ENCODE measurements around the gene OR5B21. TPM values are rescaled to one million over a fixed set of nuclear protein-coding genes. Genes with fewer than 3 reads are reported as not detected.

The OR5B21 gene
- total and polyA plus RNA-seq, 2 experiments from 2014 or later = not detected

DNA sequence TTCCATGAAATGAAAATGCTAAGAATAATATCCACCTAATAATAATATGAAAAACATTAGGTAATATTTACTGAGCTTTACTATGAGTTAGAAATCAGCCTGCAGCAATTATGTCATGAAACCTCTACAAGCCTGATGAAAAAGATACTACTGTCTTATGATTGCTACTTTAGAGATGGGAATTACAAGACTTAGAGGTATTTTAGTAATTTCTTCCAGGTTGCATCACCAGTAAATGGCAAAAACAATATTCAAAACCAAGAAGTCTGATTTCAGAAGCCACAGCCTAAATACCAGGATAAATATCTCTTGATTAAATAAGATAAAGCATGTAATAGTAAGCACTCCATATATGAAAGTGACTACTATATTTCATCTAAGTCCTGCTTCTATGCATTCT lies 13.8 kb downstream of the OR5B21 start:
- Histone ChIP-seq H3K27me3 (replicated peaks; ENCODE audit: insufficient read depth) (no peaks in the 10 kb centered on the region), H3K36me3 (ENCODE audit: low read depth) (no peaks in the 10 kb centered on the region; the same call in 1 of the 2 replicates), H3K9ac (peak overlapping the region; percentile 8; the same call in 1 of the 2 replicates), H3K4me2 (ENCODE audit: unreplicated experiment) (peak overlapping the region; percentile 56), H3K9me3 (ENCODE audit: low read depth) (no peaks in the 10 kb centered on the region), H3K79me2 (ENCODE audit: insufficient read depth) (no peaks in the 10 kb centered on the region), H3K9me2 (ENCODE audit: insufficient read depth) (no peaks in the 10 kb centered on the region; the same call in 1 of the 2 replicates), H3F3A (ENCODE audit: insufficient read depth) (peaks cover 15% of the 10 kb centered on the region), H3K4me1 (ENCODE audit: insufficient read depth) (peaks cover 23% of the 10 kb centered on the region), H2AFZ (no peak overlapping the region), H3K27ac (peak overlapping the region; percentile 56), H3K4me3 (no peak overlapping the region), H4K20me1 (ENCODE audit: insufficient read depth) (no peaks in the 10 kb centered on the region)
- in situ Hi-C loops (cut with MboI) = no loop called here
- peak; percentile 53 for DNase-seq
- TF ChIP-seq EZH2 (IDR thresholded peaks at IDR 0.05; ENCODE audit: insufficient read depth, poor library complexity, severe bottlenecking) = no peak
- TF ChIP-seq EZH2phosphoT487 (IDR thresholded peaks at IDR 0.05; ENCODE audit: insufficient read depth, low read depth) = no peak

DNA sequence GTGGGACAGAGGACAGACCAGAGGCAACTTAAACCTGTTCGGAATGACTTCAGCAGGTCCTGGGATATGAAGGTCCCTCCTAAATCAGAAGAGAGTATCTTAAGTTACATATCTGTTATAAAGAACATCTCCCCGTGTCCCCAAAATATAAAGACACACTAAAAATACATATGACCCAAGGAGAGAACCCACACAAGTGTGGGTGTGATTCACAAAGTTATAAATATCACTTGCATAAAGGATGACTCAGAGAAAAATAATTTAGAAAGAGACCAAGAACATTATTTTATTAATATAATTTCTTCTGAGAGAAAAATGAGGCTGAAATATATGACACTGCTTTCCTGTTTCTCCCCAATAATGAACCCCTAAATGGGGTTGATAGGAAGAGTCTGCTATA lies 14.2 kb downstream of the OR5B21 start:
- TF ChIP-seq EZH2 (IDR thresholded peaks at IDR 0.05; ENCODE audit: insufficient read depth, poor library complexity, severe bottlenecking) = no peak
- TF ChIP-seq EZH2phosphoT487 (IDR thresholded peaks at IDR 0.05; ENCODE audit: insufficient read depth, low read depth) = no peak
- Histone ChIP-seq H3K27ac (peak overlapping the region; percentile 56), H3F3A (ENCODE audit: insufficient read depth) (peaks cover 15% of the 10 kb centered on the region), H3K4me2 (ENCODE audit: unreplicated experiment) (peak overlapping the region; percentile 56), H2AFZ (no peak overlapping the region), H3K27me3 (replicated peaks; ENCODE audit: insufficient read depth) (no peaks in the 10 kb centered on the region), H3K4me1 (ENCODE audit: insufficient read depth) (peaks cover 23% of the 10 kb centered on the region), H3K9ac (peak overlapping the region; percentile 8; the same call in 1 of the 2 replicates), H3K4me3 (no peak overlapping the region), H3K9me2 (ENCODE audit: insufficient read depth) (no peaks in the 10 kb centered on the region; the same call in 1 of the 2 replicates), H3K9me3 (ENCODE audit: low read depth) (no peaks in the 10 kb centered on the region), H3K79me2 (ENCODE audit: insufficient read depth) (no peaks in the 10 kb centered on the region), H3K36me3 (ENCODE audit: low read depth) (no peaks in the 10 kb centered on the region; the same call in 1 of the 2 replicates), H4K20me1 (ENCODE audit: insufficient read depth) (no peaks in the 10 kb centered on the region)
- DNase-seq = peak; percentile 62
- in situ Hi-C loops (cut with MboI) = no loop called here
- 87 to 95% methylated on average over 2 of the region's 2 CpGs for WGBS, 2 experiments (ENCODE audit: low coverage in 1 of 2, low lambda C conversion rate in 2 of 2, missing lambda C conversion rate in 2 of 2)

DNA sequence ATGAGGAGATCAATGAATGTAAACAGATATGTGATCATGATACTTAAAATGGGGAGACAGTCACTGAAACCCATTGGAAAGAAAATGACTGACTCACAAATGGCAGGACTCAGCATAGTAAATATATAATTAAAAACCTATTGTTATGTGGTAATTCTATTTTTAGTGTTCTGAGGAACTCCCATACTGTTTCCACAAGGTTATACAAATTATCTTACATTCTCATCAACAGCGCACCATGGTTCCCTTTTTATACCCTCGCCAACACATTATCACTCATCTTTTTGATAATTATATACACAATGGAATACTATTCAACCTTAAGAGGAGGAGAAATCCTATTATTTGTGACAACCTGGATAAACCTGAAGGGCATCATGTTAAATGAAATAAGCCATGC lies 17.1 kb downstream of the OR5B21 start:
- Histone ChIP-seq H3K9me2 (ENCODE audit: insufficient read depth) (no peaks in the 10 kb centered on the region; the same call in 1 of the 2 replicates), H3K27ac (no peak overlapping the region), H3K4me3 (no peak overlapping the region), H3F3A (ENCODE audit: insufficient read depth) (peaks cover 15% of the 10 kb centered on the region), H3K4me1 (ENCODE audit: insufficient read depth) (peaks cover 23% of the 10 kb centered on the region), H3K9me3 (ENCODE audit: low read depth) (no peaks in the 10 kb centered on the region), H4K20me1 (ENCODE audit: insufficient read depth) (no peaks in the 10 kb centered on the region), H2AFZ (no peak overlapping the region), H3K36me3 (ENCODE audit: low read depth) (no peaks in the 10 kb centered on the region; the same call in 1 of the 2 replicates), H3K9ac (no peak overlapping the region), H3K27me3 (replicated peaks; ENCODE audit: insufficient read depth) (no peaks in the 10 kb centered on the region), H3K79me2 (ENCODE audit: insufficient read depth) (no peaks in the 10 kb centered on the region), H3K4me2 (ENCODE audit: unreplicated experiment) (no peak overlapping the region)
- in situ Hi-C loops (cut with MboI) = no loop called here
- no peak for DNase-seq
- TF ChIP-seq EZH2 (IDR thresholded peaks at IDR 0.05; ENCODE audit: insufficient read depth, poor library complexity, severe bottlenecking) = no peak
- no peak for TF ChIP-seq EZH2phosphoT487 (IDR thresholded peaks at IDR 0.05; ENCODE audit: insufficient read depth, low read depth)
- 68 to 75% methylated on average over 2 of the region's 2 CpGs for WGBS, 2 experiments (ENCODE audit: low coverage in 1 of 2, low lambda C conversion rate in 2 of 2, missing lambda C conversion rate in 2 of 2)

DNA sequence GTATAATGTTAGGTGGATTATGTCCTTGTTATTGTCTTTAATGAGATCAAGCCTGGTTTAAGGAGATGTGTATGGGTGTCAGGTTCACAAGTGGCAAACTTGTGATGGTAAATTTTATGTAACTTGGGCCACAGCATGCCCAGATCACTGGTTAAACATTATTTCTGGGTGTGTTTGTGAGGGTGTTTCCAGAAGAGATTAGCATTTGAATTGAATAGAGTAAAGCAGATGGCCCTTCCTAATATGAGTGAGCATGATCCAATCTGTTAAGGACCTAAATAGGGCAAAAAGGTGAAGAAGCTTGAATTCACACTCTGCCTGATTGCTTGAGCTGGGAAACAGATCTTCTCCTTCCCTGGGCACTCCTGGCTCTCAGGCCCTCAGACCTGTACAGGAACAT lies 20.7 kb downstream of the OR5B21 start:
- Histone ChIP-seq H3K9me3 (ENCODE audit: low read depth) (no peaks in the 10 kb centered on the region), H3F3A (ENCODE audit: insufficient read depth) (no peaks in the 10 kb centered on the region), H3K79me2 (ENCODE audit: insufficient read depth) (no peaks in the 10 kb centered on the region), H3K4me2 (ENCODE audit: unreplicated experiment) (no peak overlapping the region), H3K36me3 (ENCODE audit: low read depth) (no peaks in the 10 kb centered on the region), H2AFZ (no peak overlapping the region), H3K9ac (no peak overlapping the region), H3K9me2 (ENCODE audit: insufficient read depth) (peaks cover 4% of the 10 kb centered on the region; the same call in 1 of the 2 replicates), H3K27me3 (replicated peaks; ENCODE audit: insufficient read depth) (no peaks in the 10 kb centered on the region), H4K20me1 (ENCODE audit: insufficient read depth) (no peaks in the 10 kb centered on the region), H3K27ac (no peak overlapping the region), H3K4me3 (no peak overlapping the region), H3K4me1 (ENCODE audit: insufficient read depth) (no peaks in the 10 kb centered on the region)
- no peak for TF ChIP-seq EZH2 (IDR thresholded peaks at IDR 0.05; ENCODE audit: insufficient read depth, poor library complexity, severe bottlenecking)
- no peak for DNase-seq
- in situ Hi-C loops (cut with MboI) = no loop called here

DNA sequence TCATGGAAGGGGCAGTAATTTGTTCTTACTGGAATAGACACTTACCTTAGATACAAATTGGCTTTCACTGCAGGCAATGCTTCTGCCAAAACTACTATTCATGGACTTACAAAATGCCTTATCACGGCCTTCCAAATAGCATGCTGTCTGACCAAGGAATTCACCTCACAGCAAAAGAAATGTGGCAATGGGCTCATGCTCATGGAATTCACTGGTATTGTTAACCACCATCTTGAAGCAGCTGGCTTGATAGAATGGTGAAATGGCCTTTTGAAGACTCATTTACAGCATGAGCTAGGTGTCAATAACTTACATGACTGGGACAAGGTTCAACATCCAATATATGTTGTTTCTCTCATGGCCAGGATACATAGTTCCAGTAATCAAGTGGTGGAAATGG lies 21.9 kb downstream of the OR5B21 start:
- Histone ChIP-seq H3K4me3 (no peak overlapping the region), H3K79me2 (ENCODE audit: insufficient read depth) (no peaks in the 10 kb centered on the region), H3K9me2 (ENCODE audit: insufficient read depth) (peaks cover 4% of the 10 kb centered on the region; the same call in 1 of the 2 replicates), H3K27me3 (replicated peaks; ENCODE audit: insufficient read depth) (no peaks in the 10 kb centered on the region), H3K9ac (no peak overlapping the region), H4K20me1 (ENCODE audit: insufficient read depth) (no peaks in the 10 kb centered on the region), H3K4me1 (ENCODE audit: insufficient read depth) (no peaks in the 10 kb centered on the region), H3F3A (ENCODE audit: insufficient read depth) (no peaks in the 10 kb centered on the region), H3K4me2 (ENCODE audit: unreplicated experiment) (no peak overlapping the region), H3K36me3 (ENCODE audit: low read depth) (no peaks in the 10 kb centered on the region), H2AFZ (no peak overlapping the region), H3K9me3 (ENCODE audit: low read depth) (no peaks in the 10 kb centered on the region), H3K27ac (no peak overlapping the region)
- no peak for TF ChIP-seq EZH2phosphoT487 (IDR thresholded peaks at IDR 0.05; ENCODE audit: insufficient read depth, low read depth)
- no peak for TF ChIP-seq EZH2 (IDR thresholded peaks at IDR 0.05; ENCODE audit: insufficient read depth, poor library complexity, severe bottlenecking)
- DNase-seq = no peak
- in situ Hi-C loops (cut with MboI) = no loop called here
- 93 to 100% methylated on average over 1 of the region's 1 CpG for whole genome bisulfite sequencing, 2 experiments (ENCODE audit: low coverage in 1 of 2, low lambda C conversion rate in 2 of 2, missing lambda C conversion rate in 2 of 2)

Measured in GM23248 (cell line).